ENCODE measurements around the gene PHACTR3.

PHACTR3 gene

GRCh38 chr20:59575216-59575615 lies 29.1 kb upstream of the PHACTR3 start:
- no peak for DNase-seq

GRCh38 chr20:59575653-59576052 lies 28.7 kb upstream of the PHACTR3 start:
- no peak for DNase-seq

- DNase-seq: no peak
Measured at GRCh38 chr20:59576216-59576953, 28.0 kb upstream of the PHACTR3 start.

- no peak for DNase-seq
Measured at GRCh38 chr20:59577037-59577808, 27.1 kb upstream of the PHACTR3 start.

GRCh38 chr20:59577809-59578435 lies 26.4 kb upstream of the PHACTR3 start:
- no peak for DNase-seq

- DNase-seq: no peak
Measured at GRCh38 chr20:59578436-59579403, 25.6 kb upstream of the PHACTR3 start.

- DNase-seq: no peak
Measured at GRCh38 chr20:59579404-59580145, 24.8 kb upstream of the PHACTR3 start.

- no peak for DNase-seq
Measured at GRCh38 chr20:59580146-59580946, 24.0 kb upstream of the PHACTR3 start.

GRCh38 chr20:59580991-59581401 lies 23.3 kb upstream of the PHACTR3 start:
- no peak for DNase-seq

GRCh38 chr20:59581993-59582679 lies 22.2 kb upstream of the PHACTR3 start:
- DNase-seq: no peak

GRCh38 chr20:59583428-59584277 lies 20.7 kb upstream of the PHACTR3 start:
- no peak for DNase-seq

- no peak for DNase-seq
Measured at GRCh38 chr20:59584278-59584925, 19.9 kb upstream of the PHACTR3 start.

- no peak for DNase-seq
Measured at GRCh38 chr20:59585714-59586409, 18.5 kb upstream of the PHACTR3 start.

GRCh38 chr20:59586613-59587012 lies 17.7 kb upstream of the PHACTR3 start:
- no peak for DNase-seq

- no peak for DNase-seq
Measured at GRCh38 chr20:59587570-59587969, 16.8 kb upstream of the PHACTR3 start.

GRCh38 chr20:59588236-59588855 lies 16.0 kb upstream of the PHACTR3 start:
- DNase-seq: no peak

- DNase-seq: no peak
Measured at GRCh38 chr20:59589086-59589684, 15.2 kb upstream of the PHACTR3 start.
